Liver (tissue), 3 donors: Measurements from ENCODE around the gene PRKN.

Experiments used
- CTCF ChIP-seq: fragments of 150-350 bp; IDR thresholded peaks from 2 replicates; pipeline ENCODE4 v1.5.1; 2017; ENCODE audit warnings: improper control_type of control experiment, low read depth, low read length; ENCODE audit not compliant: missing input control
- GABPA ChIP-seq, 2 donors: IDR thresholded peaks in 1 of 2; conservative IDR thresholded peaks in 1 of 2; 2 replicates each; pipeline ENCODE4 v1.6.1; 2016; ENCODE audit warnings: antibody characterized with exemption in 2 of 2, mild to moderate bottlenecking in 1 of 2, moderate library complexity in 1 of 2
- JUND ChIP-seq, 2 donors: IDR thresholded peaks; 2 replicates each; pipeline ENCODE4 v1.6.1; 2016; ENCODE audit warnings: antibody characterized with exemption in 2 of 2
- RAD21 ChIP-seq, 2 donors: IDR thresholded peaks; 2 replicates each; pipeline ENCODE4 v1.6.1; 2016; ENCODE audit warnings: antibody characterized with exemption in 2 of 2, mild to moderate bottlenecking in 2 of 2
- SP1 ChIP-seq: IDR thresholded peaks from 2 replicates; pipeline ENCODE4 v1.6.1; 2018; ENCODE audit warnings: antibody characterized with exemption, mild to moderate bottlenecking
- ZBTB33 ChIP-seq: IDR thresholded peaks from 2 replicates; pipeline ENCODE4 v1.6.1; 2016; ENCODE audit warnings: antibody characterized with exemption
- donor health status: healthy.
- donor health status: healthy.

GRCh38 chr6:161365633-161366032, 1361.9 kb downstream of the PRKN start:
- no peak for TF ChIP-seq JUND (IDR thresholded peaks at IDR 0.05)
- TF ChIP-seq CTCF = no peak
- no peak for TF ChIP-seq GABPA (IDR thresholded peaks at IDR 0.05 in 1 of 2, conservative IDR thresholded peaks at IDR 0.05 in 1 of 2)
- TF ChIP-seq ZBTB33 = no peak
- no peak for TF ChIP-seq RAD21 (IDR thresholded peaks at IDR 0.05)
- TF ChIP-seq SP1 = no peak
